Measurements from ENCODE around the gene PSMA1.

GRCh38 chr11:14538926-14539554, 18.9 kb upstream of the PSMA1 start:
- TF ChIP-seq ZNF274 (IDR thresholded peaks at IDR 0.05; ENCODE audit: low read depth, low read length) (no peak), SUZ12 (IDR thresholded peaks at IDR 0.05; ENCODE audit: extremely low read depth, insufficient read depth, insufficient read length) (no peak)
